Stimulated activated CD4-positive, alpha-beta T cell treated with anti-CD3 and anti-CD28 coated beads, Interleukin-4, amount 100 ng/mL, for 4 hours (primary cell): Measurements from ENCODE around the gene ATP1A3.
"Not testable (repeated sequence)": the region's sequence is repeated elsewhere in the genome, so short reads cannot be mapped to it uniquely, and the experiment has no call there.

Experiments used
- DNase-seq, 2 experiments: peaks; one replicate each; pipeline ENCODE4 v3.0.0-alpha.2; 2020

Gene ATP1A3

GRCh38 chr19:42010245-42011126, 16.5 kb upstream of the ATP1A3 start:
- DNase-seq = no peak

GRCh38 chr19:42006569-42006968, 12.5 kb upstream of the ATP1A3 start:
- no peak for DNase-seq

- no peak for DNase-seq
Measured at GRCh38 chr19:42005504-42005903, 11.5 kb upstream of the ATP1A3 start.

- DNase-seq = no peak
Measured at GRCh38 chr19:42003506-42004294, 9.7 kb upstream of the ATP1A3 start.

GRCh38 chr19:41999878-42000208, 5.8 kb upstream of the ATP1A3 start:
- no peak for DNase-seq

- no peak for DNase-seq
Measured at GRCh38 chr19:41999071-41999877, 5.2 kb upstream of the ATP1A3 start.

GRCh38 chr19:41998246-41999020, 4.4 kb upstream of the ATP1A3 start:
- DNase-seq = peak in 1 of 2 experiments; percentile 37

- DNase-seq = no peak
Measured at GRCh38 chr19:41997851-41998229, 3.8 kb upstream of the ATP1A3 start.

GRCh38 chr19:41997121-41997850, 3.3 kb upstream of the ATP1A3 start:
- DNase-seq = peak in 1 of 2 experiments; percentile 36

- DNase-seq = no peak
Measured at GRCh38 chr19:41995959-41996797, 2.1 kb upstream of the ATP1A3 start.

- DNase-seq = no peak
Measured at GRCh38 chr19:41994994-41995958, 1.2 kb upstream of the ATP1A3 start.

GRCh38 chr19:41994521-41994971, 516 bp upstream of the ATP1A3 start:
- DNase-seq = peak in 1 of 2 experiments; percentile 50

- DNase-seq = not testable (repeated sequence)
Measured at GRCh38 chr19:41991925-41992569, 2.0 kb downstream of the ATP1A3 start.

GRCh38 chr19:41991025-41991424, 3.0 kb downstream of the ATP1A3 start:
- DNase-seq = no peak

- no peak for DNase-seq
Measured at GRCh38 chr19:41990615-41991014, 3.4 kb downstream of the ATP1A3 start.

GRCh38 chr19:41990028-41990427, 4.0 kb downstream of the ATP1A3 start:
- no peak for DNase-seq

GRCh38 chr19:41988947-41989346, 5.1 kb downstream of the ATP1A3 start:
- no peak for DNase-seq

- DNase-seq = no peak
Measured at GRCh38 chr19:41987141-41987860, 6.7 kb downstream of the ATP1A3 start.
